HepG2 (cell line): ENCODE results near the gene SEC14L5. TPM values are rescaled to one million over a fixed set of nuclear protein-coding genes. Genes with fewer than 3 reads are reported as not detected.
A peak's percentile ranks its signal among the peaks of the same experiment; 100 is the strongest.

Experiments
- ATAC-seq: fragments of 200-7000 bp; cut with Tn5 transposase; 3 replicates; pipeline ENCODE4 v1.9.1; 2020; ENCODE audit warnings: mild to moderate bottlenecking, moderate library complexity
- BruUV-seq: library from RNA; stranded (reverse); fragments of 400-500 nt; replicated peaks from 2 replicates; lab custom pipeline; 2021; lab: Mats Ljungman, UMichigan
- CTCF ChIA-PET: fragments of 300-600 bp; formaldehyde crosslinking; extraction: SDS; loops from one replicate; lab custom pipeline; 2021; ENCODE audit warnings: low total read pairs, inconsistent platforms, low intra/inter-chr PET ratio; lab: Yijun Ruan, JAX
- POLR2A ChIA-PET: fragments of 350-600 bp; sonication (Branson Sonifier 250); formaldehyde crosslinking; loops from one replicate; lab custom pipeline; 2020; ENCODE audit warnings: antibody characterized with exemption, inconsistent platforms; lab: Yijun Ruan, JAX
- DNase-seq: peaks from one replicate; pipeline ENCODE4 v3.0.0-alpha.2; 2015; ENCODE audit warnings: low spot score
- FAIRE-seq: peaks from 3 replicates; lab custom pipeline; 2011; peaks lifted over from hg19 to GRCh38; lab: Jason Lieb, UNC
- H2AFZ ChIP-seq: one replicate; pipeline ENCODE4 v1.6.1; 2011; ENCODE audit warnings: low read length, inconsistent platforms
- H3K27ac ChIP-seq: fragments of 300-600 bp; 3 replicates; pipeline ENCODE4 v1.8.0; 2011; ENCODE audit warnings: mixed run types, mild to moderate bottlenecking, mixed read lengths, low read length, inconsistent platforms; ENCODE audit not compliant: insufficient read depth; ENCODE audit errors: extremely low read length
- H3K27me3 ChIP-seq, 2 experiments: fragments of 200-600 bp in 1 of 2; 2 replicates in 1 of 2; 3 replicates in 1 of 2; pipeline versions ENCODE4 v1.6.0 to v1.8.0; 2011; ENCODE audit warnings: low read length in 2 of 2, mild to moderate bottlenecking in 2 of 2, moderate library complexity in 2 of 2, inconsistent platforms in 1 of 2; ENCODE audit not compliant: insufficient read depth in 2 of 2, control insufficient read depth in 1 of 2
- H3K36me3 ChIP-seq, 2 experiments: fragments of 200-600 bp in 1 of 2; replicated peaks in 1 of 2; 2 replicates in 1 of 2; 3 replicates in 1 of 2; pipeline versions ENCODE4 v1.5.1 to v1.8.0; 2011; ENCODE audit warnings: low read length in 2 of 2, inconsistent platforms in 1 of 2; ENCODE audit not compliant: insufficient read depth in 2 of 2, control insufficient read depth in 1 of 2
- H3K4me1 ChIP-seq: 2 replicates; pipeline ENCODE4 v1.5.1; 2012; ENCODE audit warnings: low read length, inconsistent platforms; ENCODE audit not compliant: insufficient read depth
- H3K4me2 ChIP-seq: 2 replicates; pipeline ENCODE4 v1.6.0; 2011; ENCODE audit warnings: low read depth, low read length, inconsistent platforms
- H3K4me3 ChIP-seq, 3 experiments: fragments of 200-600 bp in 1 of 3; sonication (generic), shearing (Covaris generic) in 1 of 3; replicated peaks in 1 of 3; 2 replicates each; pipeline ENCODE4 v1.5.1; 2011 to 2016; ENCODE audit warnings: low read length in 3 of 3, inconsistent platforms in 2 of 3, low read depth in 2 of 3, mild to moderate bottlenecking in 2 of 3, control low read depth in 1 of 3, mixed read lengths in 1 of 3; ENCODE audit not compliant: insufficient read depth in 1 of 3
- H3K79me2 ChIP-seq: one replicate; pipeline ENCODE4 v1.6.1; 2011; ENCODE audit warnings: low read length, inconsistent platforms; ENCODE audit not compliant: insufficient read depth
- H3K9ac ChIP-seq: 2 replicates; pipeline ENCODE4 v1.6.0; 2011; ENCODE audit warnings: mild to moderate bottlenecking, low read depth, low read length, inconsistent platforms; ENCODE audit not compliant: insufficient read depth
- H3K9me3 ChIP-seq: 2 replicates; pipeline ENCODE4 v1.5.1; 2012; ENCODE audit warnings: mild to moderate bottlenecking, low read length
- H4K20me1 ChIP-seq: 2 replicates; pipeline ENCODE4 v1.6.0; 2011; ENCODE audit warnings: inconsistent platforms, mild to moderate bottlenecking, low read length, moderate library complexity; ENCODE audit not compliant: insufficient read depth
- CBFB ChIP-seq: sonication (generic); formaldehyde crosslinking; IDR thresholded peaks from 2 replicates; pipeline ENCODE4 v1.4.0; 2020; ENCODE audit warnings: missing genetic modification reagents
- CBX2 ChIP-seq, 2 experiments: fragments of 200-600 bp in 1 of 2; sonication (generic); formaldehyde crosslinking in 1 of 2; IDR thresholded peaks; 2 replicates each; pipeline versions ENCODE4 v1.7.0 to v1.8.1; 2018 to 2022; ENCODE audit warnings: low read depth in 2 of 2, low read length in 1 of 2, mild to moderate bottlenecking in 1 of 2, missing genetic modification reagents in 1 of 2
- CEBPB ChIP-seq: IDR thresholded peaks from 2 replicates; pipeline ENCODE4 v1.6.1; 2011; ENCODE audit warnings: low read depth, low read length, improper control_type of control experiment, borderline replicate concordance
- CENPX ChIP-seq: sonication (generic); formaldehyde crosslinking; IDR thresholded peaks from 2 replicates; pipeline ENCODE4 v1.9.0; 2021; ENCODE audit warnings: mild to moderate bottlenecking, missing genetic modification reagents, moderate library complexity
- CREB1 ChIP-seq, 2 experiments: fragments of 450-650 bp in 1 of 2; IDR thresholded peaks; 2 replicates each; pipeline ENCODE4 v1.6.1; 2016 to 2017; ENCODE audit warnings: control low read depth in 1 of 2, mild to moderate bottlenecking in 1 of 2, missing compliant biosample characterization in 1 of 2, missing genetic modification characterization in 1 of 2
- EHMT2 ChIP-seq: fragments of 200-600 bp; sonication (generic); IDR thresholded peaks from 2 replicates; pipeline ENCODE4 v1.7.0; 2017; ENCODE audit warnings: antibody characterized with exemption, low read depth, low read length, borderline replicate concordance
- ETV6 ChIP-seq: sonication (generic); formaldehyde crosslinking; conservative IDR thresholded peaks from 2 replicates; pipeline ENCODE4 v1.4.0; 2020; ENCODE audit warnings: missing genetic modification reagents
- GABPA ChIP-seq, 2 experiments: IDR thresholded peaks; 2 replicates each; pipeline ENCODE4 v1.6.1; 2011 to 2016; ENCODE audit warnings: low read depth in 2 of 2, low read length in 1 of 2, missing biosample characterization in 1 of 2, missing genetic modification characterization in 1 of 2
- HHEX ChIP-seq: IDR thresholded peaks from 2 replicates; pipeline ENCODE4 v1.6.1; 2016; ENCODE audit warnings: control low read depth
- HOXA5 ChIP-seq: sonication (generic); formaldehyde crosslinking; IDR thresholded peaks from 2 replicates; pipeline ENCODE4 v1.4.0; 2020; ENCODE audit warnings: missing genetic modification reagents
- KLF11 ChIP-seq: IDR thresholded peaks from 2 replicates; pipeline ENCODE4 v1.6.1; 2016; ENCODE audit warnings: missing compliant biosample characterization
- MBD4 ChIP-seq: IDR thresholded peaks from 2 replicates; pipeline ENCODE4 v1.6.1; 2012; ENCODE audit warnings: low read length, inconsistent platforms, borderline replicate concordance
- NAIF1 ChIP-seq: sonication (generic); formaldehyde crosslinking; IDR thresholded peaks from 2 replicates; pipeline ENCODE4 v1.5.0; 2020; ENCODE audit warnings: mild to moderate bottlenecking, missing genetic modification reagents, borderline replicate concordance
- ZFX ChIP-seq: sonication (generic); formaldehyde crosslinking; IDR thresholded peaks from 2 replicates; pipeline ENCODE4 v1.4.0; 2020; ENCODE audit warnings: mild to moderate bottlenecking, low read depth, missing genetic modification reagents, moderate library complexity
- ZNF24 ChIP-seq: fragments of 450-650 bp; IDR thresholded peaks from 2 replicates; pipeline ENCODE4 v1.6.1; 2017; ENCODE audit warnings: antibody characterized with exemption, mild to moderate bottlenecking
- ZNF629 ChIP-seq: sonication (generic); formaldehyde crosslinking; conservative IDR thresholded peaks from 2 replicates; pipeline ENCODE4 v1.5.0; 2020; ENCODE audit warnings: missing genetic modification reagents
- ZNF841 ChIP-seq: sonication (generic); formaldehyde crosslinking; IDR thresholded peaks from 2 replicates; pipeline ENCODE4 v1.8.1; 2023; ENCODE audit warnings: missing genetic modification reagents, borderline replicate concordance
- ZNF878 ChIP-seq: sonication (generic); formaldehyde crosslinking; IDR thresholded peaks from 2 replicates; pipeline ENCODE4 v1.8.1; 2023; ENCODE audit warnings: mild to moderate bottlenecking, missing genetic modification reagents, moderate library complexity
- WGBS: methylation state at CpG from one replicate; pipeline ENCODE4 v1.1.6; 2017; ENCODE audit warnings: low lambda C conversion rate; 5-methylcytosine and 5-hydroxymethylcytosine counted together
- in situ Hi-C: cut with HindIII; loops from 2 replicates; pipeline ENCODE4 v1.10.0; 2017; ENCODE audit warnings: low pct_unique_long_range_greater_than_20kb; ENCODE audit not compliant: extremely low pct_ligation_motif_present
- intact Hi-C: fragments of 100-400 bp; cut with micrococcal nuclease; formaldehyde crosslinking; loops from one replicate; pipeline ENCODE4 v1.10.0; 2022; ENCODE audit not compliant: unreplicated experiment
- polyA plus RNA-seq, 8 experiments: library from polyadenylated mRNA; depleted of rRNA in 3 of 8; stranded (reverse) in 7 of 8; unstranded in 1 of 8; fragments of >200 nt; fragmentation: Illumina TruSeq in 4 of 8; extraction: Trizol in 4 of 8; gene quantifications; 2 replicates each; pipeline versions ENCODE4 v1.2.1 to v1.2.3, GENCODE V29; 2011 to 2016; ENCODE audit warnings: low read depth in 4 of 8, missing spikeins in 1 of 8, mixed read lengths in 1 of 8; ENCODE audit not compliant: insufficient read depth in 1 of 8
- total RNA-seq, 5 experiments: library from RNA; depleted of rRNA; stranded (reverse); fragments of >200 nt; fragmentation: Illumina TruSeq; extraction: Trizol; gene quantifications; 2 replicates each; pipeline ENCODE4 v1.2.3, GENCODE V29; 2016; ENCODE audit warnings: low read depth in 1 of 5
- TF ChIP-seq, protein P1 (sequence below): IDR thresholded peaks from 2 replicates; pipeline ENCODE4 v1.6.1; 2016
- TF ChIP-seq, protein P2 (sequence below): sonication (generic); formaldehyde crosslinking; IDR thresholded peaks from 2 replicates; pipeline ENCODE4 v1.8.0; 2022; ENCODE audit warnings: mild to moderate bottlenecking, missing genetic modification reagents

Gene SEC14L5
- total and polyA plus RNA-seq, 2 of the 13 experiments (the other 11 are each of a cell fraction or from before 2014, with no cell fraction given): 0.40 to 0.42 TPM

DNA sequence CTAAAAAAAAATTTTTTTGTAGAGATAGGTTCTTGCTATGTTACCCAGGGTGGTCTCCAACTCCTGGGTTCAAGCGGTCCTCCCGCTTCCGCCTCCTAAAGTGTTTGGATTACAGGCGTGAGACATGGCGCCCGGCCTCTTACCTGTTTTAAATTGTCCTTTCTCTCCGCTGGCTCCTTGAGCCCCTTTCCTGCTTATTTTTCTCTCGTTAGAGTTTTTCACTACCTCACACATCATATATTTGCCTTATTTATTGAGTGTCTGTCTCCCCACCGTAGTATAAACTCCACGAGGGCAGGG lies 760 bp upstream of the SEC14L5 start:
- intact Hi-C loops: loop anchor here (2.0 to 10.0 kb wide), 6 partner anchors 51 to 343 kb away; partner anchors contain the start of genes ALG1, EEF2KMT and UBALD1
- 1% methylated on average over 10 of the region's 10 CpGs for WGBS
- Histone ChIP-seq H3K27ac (peak overlapping the region; percentile 77), H4K20me1 (no peaks in the 10 kb centered on the region), H3K4me3 (peak overlapping the region; percentile 62 to 73 (median 62)), H2AFZ (no peak overlapping the region), H3K9ac (peak overlapping the region; percentile 66), H3K9me3 (no peaks in the 10 kb centered on the region), H3K4me1 (peaks cover 23% of the 10 kb centered on the region), H3K4me2 (peak overlapping the region; percentile 90), H3K36me3 (no peaks in the 10 kb centered on the region), H3K79me2 (no peaks in the 10 kb centered on the region), H3K27me3 (peaks cover 0 to 18% of the 10 kb centered on the region in 2 experiments; a peak in 3 of 5 replicates)
- FAIRE-seq (no peak), ATAC-seq (no peak), DNase-seq (no peak)
- ChIA-PET POLR2A (interaction anchor here (0.9 to 5.1 kb wide), 20 partner anchors 9 to 263 kb away, joined by 3 to 62 read pairs (median 7); partner anchors contain the start of genes ALG1, ANKS3, DNAAF8 and EEF2KMT), CTCF (interaction anchor here (1.6 kb wide), 1 partner anchor 99 kb away, joined by 3 read pairs; no protein-coding TSS in a partner anchor)
- in situ Hi-C loops: loop anchor here (5.0 to 25.0 kb wide), 2 partner anchors 110 to 445 kb away; partner anchors contain the start of genes GLYR1 and UBN1
- TSS peak; percentile 85 for BruUV-seq
- TF ChIP-seq NAIF1 (CRISPR knock-in tag): no peak
- no peak for TF ChIP-seq HOXA5 (CRISPR knock-in tag)
- no peak for TF ChIP-seq CEBPB
- no peak for TF ChIP-seq HHEX (CRISPR knock-in tag)
- TF ChIP-seq, protein P1, sequence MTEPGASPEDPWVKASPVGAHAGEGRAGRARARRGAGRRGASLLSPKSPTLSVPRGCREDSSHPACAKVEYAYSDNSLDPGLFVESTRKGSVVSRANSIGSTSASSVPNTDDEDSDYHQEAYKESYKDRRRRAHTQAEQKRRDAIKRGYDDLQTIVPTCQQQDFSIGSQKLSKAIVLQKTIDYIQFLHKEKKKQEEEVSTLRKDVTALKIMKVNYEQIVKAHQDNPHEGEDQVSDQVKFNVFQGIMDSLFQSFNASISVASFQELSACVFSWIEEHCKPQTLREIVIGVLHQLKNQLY (CRISPR knock-in tag): no peak
- no peak for TF ChIP-seq CENPX (CRISPR knock-in tag)
- TF ChIP-seq ETV6 (CRISPR knock-in tag): no peak
- 0 out of 2 replicates have a peak, but pooled peaks have one; percentile 27 for TF ChIP-seq CBFB (CRISPR knock-in tag)
- no peak for TF ChIP-seq ZFX (CRISPR knock-in tag)
- TF ChIP-seq GABPA (IDR thresholded peaks at IDR 0.05; ENCODE audit: low read depth, low read length): no peak
- no peak for TF ChIP-seq GABPA (CRISPR knock-in tag; IDR thresholded peaks at IDR 0.05; ENCODE audit: low read depth)
- no peak for TF ChIP-seq ZNF841 (CRISPR knock-in tag)
- TF ChIP-seq ZNF878 (CRISPR knock-in tag): no peak
- TF ChIP-seq ZNF629: no peak
- TF ChIP-seq KLF11 (CRISPR knock-in tag): no peak
- no peak for TF ChIP-seq EHMT2
- no peak for TF ChIP-seq MBD4
- TF ChIP-seq, protein P2, sequence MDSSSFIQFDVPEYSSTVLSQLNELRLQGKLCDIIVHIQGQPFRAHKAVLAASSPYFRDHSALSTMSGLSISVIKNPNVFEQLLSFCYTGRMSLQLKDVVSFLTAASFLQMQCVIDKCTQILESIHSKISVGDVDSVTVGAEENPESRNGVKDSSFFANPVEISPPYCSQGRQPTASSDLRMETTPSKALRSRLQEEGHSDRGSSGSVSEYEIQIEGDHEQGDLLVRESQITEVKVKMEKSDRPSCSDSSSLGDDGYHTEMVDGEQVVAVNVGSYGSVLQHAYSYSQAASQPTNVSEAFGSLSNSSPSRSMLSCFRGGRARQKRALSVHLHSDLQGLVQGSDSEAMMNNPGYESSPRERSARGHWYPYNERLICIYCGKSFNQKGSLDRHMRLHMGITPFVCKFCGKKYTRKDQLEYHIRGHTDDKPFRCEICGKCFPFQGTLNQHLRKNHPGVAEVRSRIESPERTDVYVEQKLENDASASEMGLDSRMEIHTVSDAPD (CRISPR knock-in tag): no peak
- no peak for TF ChIP-seq CREB1 (IDR thresholded peaks at IDR 0.05)
- no peak for TF ChIP-seq CREB1 (CRISPR knock-in tag; IDR thresholded peaks at IDR 0.05)
- no peak for TF ChIP-seq ZNF24
- TF ChIP-seq CBX2 (IDR thresholded peaks at IDR 0.05; ENCODE audit: low read depth, low read length): no peak
- no peak for TF ChIP-seq CBX2 (CRISPR knock-in tag; IDR thresholded peaks at IDR 0.05; ENCODE audit: low read depth)
